Measurements from ENCODE around the gene RPLP2.

The RPLP2 gene

GRCh38 chr11:824292-824880 lies 14.6 kb downstream of the RPLP2 start:
- DNase-seq (ENCODE audit: low read depth), result no peak

- DNase-seq (ENCODE audit: low read depth), result no peak
Observed at GRCh38 chr11:824942-825341, 15.2 kb downstream of the RPLP2 start.

- no peak for DNase-seq (ENCODE audit: low read depth)
Observed at GRCh38 chr11:825366-826226, 15.8 kb downstream of the RPLP2 start.

GRCh38 chr11:826227-826621 lies 16.5 kb downstream of the RPLP2 start:
- DNase-seq (ENCODE audit: low read depth), result no peak

GRCh38 chr11:826836-827145 lies 17.0 kb downstream of the RPLP2 start:
- no peak for DNase-seq (ENCODE audit: low read depth)

- no peak for DNase-seq (ENCODE audit: low read depth)
Observed at GRCh38 chr11:827146-827896, 17.6 kb downstream of the RPLP2 start.

GRCh38 chr11:827897-828192 lies 18.1 kb downstream of the RPLP2 start, which contains the start of gene CRACR2B:
Gene CRACR2B (plus strand): TSS chr11:827919. CDS start chr11:828608, 689 bp downstream.
- no peak for DNase-seq (ENCODE audit: low read depth)

GRCh38 chr11:828506-829175 lies 18.9 kb downstream of the RPLP2 start:
- DNase-seq (ENCODE audit: low read depth), result no peak

GRCh38 chr11:829176-829846 lies 19.5 kb downstream of the RPLP2 start:
- no peak for DNase-seq (ENCODE audit: low read depth)

GRCh38 chr11:829847-830294 lies 20.1 kb downstream of the RPLP2 start:
- DNase-seq (ENCODE audit: low read depth), result no peak

GRCh38 chr11:830295-831117 lies 20.7 kb downstream of the RPLP2 start:
- DNase-seq (ENCODE audit: low read depth), result no peak

GRCh38 chr11:831118-831864 lies 21.5 kb downstream of the RPLP2 start:
- no peak for DNase-seq (ENCODE audit: low read depth)

GRCh38 chr11:831961-832528 lies 22.3 kb downstream of the RPLP2 start:
- no peak for DNase-seq (ENCODE audit: low read depth)

GRCh38 chr11:832529-833113 lies 22.9 kb downstream of the RPLP2 start, which contains the start of gene CD151:
Gene CD151 (plus strand): TSS chr11:832952. CDS start chr11:836070, 3,118 bp downstream.
- no peak for DNase-seq (ENCODE audit: low read depth)

GRCh38 chr11:833114-833791 lies 23.5 kb downstream of the RPLP2 start:
- DNase-seq (ENCODE audit: low read depth), result no peak

GRCh38 chr11:833849-834311 lies 24.1 kb downstream of the RPLP2 start:
- no peak for DNase-seq (ENCODE audit: low read depth)

GRCh38 chr11:834371-835316 lies 24.9 kb downstream of the RPLP2 start:
- DNase-seq (ENCODE audit: low read depth), result no peak

GRCh38 chr11:836274-836673 lies 26.5 kb downstream of the RPLP2 start:
- DNase-seq (ENCODE audit: low read depth), result no peak
